GM12878 (cell line): ENCODE data around the gene ECHDC1. TPM values are rescaled to one million over a fixed set of nuclear protein-coding genes. Genes with fewer than 3 reads are reported as not detected.

Experiments used
- ATAC-seq: fragments of 200-7000 bp; cut with Tn5 transposase; 3 replicates; pipeline ENCODE4 v1.9.1; 2020; ENCODE audit warnings: mild to moderate bottlenecking, moderate library complexity
- BruUV-seq: library from RNA; stranded (reverse); fragments of 400-500 nt; replicated peaks from 2 replicates; lab custom pipeline; 2021; lab: Mats Ljungman, UMichigan
- CTCF ChIA-PET: fragments of 300-600 bp; sonication (Branson Sonifier 250); formaldehyde crosslinking; extraction: SDS; loops from one replicate; lab custom pipeline; 2021; ENCODE audit warnings: inconsistent platforms; lab: Yijun Ruan, JAX
- POLR2A ChIA-PET: fragments of 350-600 bp; formaldehyde crosslinking; extraction: SDS; loops from one replicate; lab custom pipeline; 2021; ENCODE audit warnings: inconsistent platforms; lab: Charles Lee
- RAD21 ChIA-PET: fragments of 300-600 bp; sonication (Branson Sonifier 250); formaldehyde crosslinking; loops from one replicate; lab custom pipeline; 2023; ENCODE audit warnings: antibody characterized with exemption; ENCODE audit not compliant: unreplicated experiment; lab: Charles Lee
- SMC1A ChIA-PET: fragments of 300-600 bp; sonication (Branson Sonifier 250); formaldehyde crosslinking; loops from one replicate; lab custom pipeline; 2023; ENCODE audit not compliant: unreplicated experiment, uncharacterized antibody; lab: Charles Lee
- DNase-seq: peaks from one replicate; pipeline ENCODE4 v3.0.0-alpha.2; 2011; ENCODE audit warnings: low read depth, low spot score
- FAIRE-seq: peaks from 3 replicates; lab custom pipeline; 2011; peaks lifted over from hg19 to GRCh38; lab: Jason Lieb, UNC
- H2AFZ ChIP-seq: 2 replicates; pipeline ENCODE4 v1.6.0; 2011; ENCODE audit warnings: low read depth, low read length, control low read depth; ENCODE audit not compliant: control insufficient read depth
- H3K27ac ChIP-seq: 2 replicates; pipeline ENCODE4 v1.5.1; 2011; ENCODE audit warnings: control low read depth; ENCODE audit not compliant: control insufficient read depth, insufficient read depth
- H3K27me3 ChIP-seq, 2 experiments: replicated peaks in 1 of 2; 2 replicates each; pipeline versions ENCODE4 v1.6.0 to v1.6.1; 2011; ENCODE audit warnings: low read length in 1 of 2; ENCODE audit not compliant: control insufficient read depth in 2 of 2, insufficient read depth in 2 of 2
- H3K36me3 ChIP-seq, 2 experiments: 2 replicates each; pipeline ENCODE4 v1.5.1; 2011; ENCODE audit warnings: low read length in 1 of 2; ENCODE audit not compliant: control insufficient read depth in 2 of 2, insufficient read depth in 2 of 2
- H3K4me1 ChIP-seq: 2 replicates; pipeline ENCODE4 v1.6.1; 2011; ENCODE audit warnings: mild to moderate bottlenecking, low read length, moderate library complexity, mixed read lengths; ENCODE audit not compliant: control insufficient read depth, insufficient read depth
- H3K4me2 ChIP-seq: 2 replicates; pipeline ENCODE4 v1.6.0; 2011; ENCODE audit warnings: control low read depth; ENCODE audit not compliant: control insufficient read depth, insufficient read depth
- H3K4me3 ChIP-seq: fragments of 200-600 bp; sonication (generic); 2 replicates; pipeline ENCODE4 v1.5.1; 2016
- H3K79me2 ChIP-seq: 2 replicates; pipeline ENCODE4 v1.6.0; 2011; ENCODE audit warnings: low read length; ENCODE audit not compliant: control insufficient read depth, insufficient read depth
- H3K9ac ChIP-seq: 2 replicates; pipeline ENCODE4 v1.8.0; 2011; ENCODE audit warnings: low read length, control low read depth, mixed read lengths; ENCODE audit not compliant: control insufficient read depth, insufficient read depth
- H3K9me3 ChIP-seq: replicated peaks from 3 replicates; pipeline ENCODE4 v1.5.1; 2011; ENCODE audit warnings: mild to moderate bottlenecking, low read length; ENCODE audit not compliant: control insufficient read depth, insufficient read depth
- H4K20me1 ChIP-seq: 2 replicates; pipeline ENCODE4 v1.6.0; 2011; ENCODE audit not compliant: control insufficient read depth, insufficient read depth
- CBX5 ChIP-seq: sonication (generic); IDR thresholded peaks from 2 replicates; pipeline ENCODE4 v1.6.1; 2016; ENCODE audit warnings: low read depth, moderate library complexity, mild to moderate bottlenecking, inconsistent platforms
- KLF5 ChIP-seq: fragments of 450-650 bp; IDR thresholded peaks from 2 replicates; pipeline ENCODE4 v1.6.1; 2014; ENCODE audit warnings: mild to moderate bottlenecking; ENCODE audit not compliant: partially characterized antibody
- MTA2 ChIP-seq: fragments of 450-650 bp; IDR thresholded peaks from 2 replicates; pipeline ENCODE4 v1.6.1; 2016; ENCODE audit warnings: low read depth, mild to moderate bottlenecking, moderate library complexity
- NBN ChIP-seq: fragments of 450-650 bp; IDR thresholded peaks from 2 replicates; pipeline ENCODE4 v1.6.1; 2016
- PML ChIP-seq: IDR thresholded peaks from 2 replicates; pipeline ENCODE4 v1.6.1; 2012; ENCODE audit warnings: low read length, inconsistent platforms
- RELA ChIP-seq: fragments of 450-650 bp; IDR thresholded peaks from 2 replicates; pipeline ENCODE4 v1.8.0; 2014; ENCODE audit warnings: borderline replicate concordance; ENCODE audit not compliant: partially characterized antibody
- SMARCA5 ChIP-seq: fragments of 450-650 bp; IDR thresholded peaks from 2 replicates; pipeline ENCODE4 v1.6.1; 2017; ENCODE audit warnings: mild to moderate bottlenecking
- SPI1 ChIP-seq: IDR thresholded peaks from 2 replicates; pipeline ENCODE4 v1.6.1; 2011; ENCODE audit warnings: low read depth, mild to moderate bottlenecking, low read length, moderate library complexity, borderline replicate concordance; ENCODE audit not compliant: insufficient read depth
- ZNF217 ChIP-seq: fragments of 450-650 bp; IDR thresholded peaks from 2 replicates; pipeline ENCODE4 v1.6.1; 2017; ENCODE audit warnings: antibody characterized with exemption, mild to moderate bottlenecking
- ZNF24 ChIP-seq: fragments of 450-650 bp; IDR thresholded peaks from 2 replicates; pipeline ENCODE4 v1.6.1; 2017; ENCODE audit warnings: antibody characterized with exemption, mild to moderate bottlenecking
- WGBS: methylation state at CpG from one replicate; pipeline ENCODE4 v1.1.6; 2016; ENCODE audit warnings: low lambda C conversion rate; ENCODE audit not compliant: insufficient replicate concordance, insufficient coverage; ENCODE audit errors: missing lambda C conversion rate; 5-methylcytosine and 5-hydroxymethylcytosine counted together
- in situ Hi-C: fragments of 300-500 bp; cut with MboI; formaldehyde crosslinking; loops from 9 replicates; pipeline ENCODE4 v1.14.3; 2018; ENCODE audit warnings: mixed read lengths
- intact Hi-C: fragments of 100-400 bp; cut with micrococcal nuclease; formaldehyde crosslinking; loops from one replicate; pipeline ENCODE4 v1.14.2; 2022; ENCODE audit not compliant: unreplicated experiment
- polyA plus RNA-seq, 11 experiments: library from polyadenylated mRNA; depleted of rRNA in 4 of 11; unstranded in 6 of 11; stranded (reverse) in 5 of 11; fragments of >200 nt; fragmentation: Nextera tagmentation in 4 of 11; fragmentation: Illumina TruSeq in 1 of 11; extraction: Ambion mirVana in 4 of 11; extraction: Trizol in 1 of 11; gene quantifications; 1 replicate in 1 of 11; 2 replicates in 10 of 11; pipeline versions ENCODE4 v1.2.1 to v1.2.3, GENCODE V29; 2011 to 2016; ENCODE audit warnings: inconsistent platforms in 2 of 11, missing spikeins in 2 of 11, low read depth in 1 of 11
- total RNA-seq, 4 experiments: library from RNA; depleted of rRNA in 3 of 4; stranded (reverse); fragments of >200 nt in 3 of 4; fragmentation: Illumina TruSeq in 1 of 4; extraction: Trizol in 1 of 4; gene quantifications; 2 replicates each; pipeline versions ENCODE4 v1.2.1 to v1.2.3, GENCODE V29; 2013 to 2021
- TF ChIP-seq, protein P1 (sequence below): fragments of 450-650 bp; IDR thresholded peaks from 2 replicates; pipeline ENCODE4 v1.6.1; 2017; ENCODE audit warnings: low read depth, mild to moderate bottlenecking, moderate library complexity
- TF ChIP-seq, protein P2 (sequence below): fragments of 150-350 bp; IDR thresholded peaks from 2 replicates; pipeline ENCODE4 v1.6.1; 2014; ENCODE audit warnings: mild to moderate bottlenecking, low read depth, low read length

The ECHDC1 gene
- total and polyA plus RNA-seq, 10 of the 15 experiments (the other 5 are each of a cell fraction or from before 2014, with no cell fraction given): 46.2 to 111 (median 70.7) TPM

GRCh38 chr6:127382413-127382812 lies 39.0 kb upstream of the ECHDC1 start:
- no peaks in the 10 kb centered on the region for H3K9me3 ChIP-seq
- no peak overlapping the region for H3K27ac ChIP-seq
- no peak overlapping the region for H3K4me3 ChIP-seq
- in situ Hi-C loops (no loop called here), intact Hi-C loops (no loop called here)
- H3K9ac ChIP-seq: no peak overlapping the region
- FAIRE-seq (no peak), ATAC-seq (peak; percentile 90), DNase-seq (no peak)
- no peaks in the 10 kb centered on the region for H4K20me1 ChIP-seq
- no peaks in the 10 kb centered on the region for H3K27me3 ChIP-seq
- no peaks in the 10 kb centered on the region for H3K4me1 ChIP-seq
- BruUV-seq: no TSS peak
- H3K36me3 ChIP-seq: no peaks in the 10 kb centered on the region
- H3K79me2 ChIP-seq: no peaks in the 10 kb centered on the region
- H3K4me2 ChIP-seq: no peak overlapping the region
- 48% methylated on average over 3 of the region's 3 CpGs for WGBS
- no peak overlapping the region for H2AFZ ChIP-seq
- RAD21 ChIA-PET: no interaction called here
- CTCF ChIA-PET: interaction anchor here (1.1 to 2.0 kb wide), 2 partner anchors 8 to 10 kb away, joined by 4 to 6 read pairs; no protein-coding TSS in a partner anchor
- TF ChIP-seq MTA2 (0 out of 2 replicates have a peak, but pooled peaks have one; percentile 18), SMARCA5 (peak; percentile 71; the same call in 1 of the 2 replicates), CBX5 (no peak), SPI1 (0 out of 2 replicates have a peak, but pooled peaks have one; percentile 7), NBN (peak; percentile 46; the same call in 1 of the 2 replicates), RELA (peak; percentile 22), ZNF24 (peak; percentile 70), PML (no peak), KLF5 (no peak), ZNF217 (peak; percentile 76)
- TF ChIP-seq, protein P1, sequence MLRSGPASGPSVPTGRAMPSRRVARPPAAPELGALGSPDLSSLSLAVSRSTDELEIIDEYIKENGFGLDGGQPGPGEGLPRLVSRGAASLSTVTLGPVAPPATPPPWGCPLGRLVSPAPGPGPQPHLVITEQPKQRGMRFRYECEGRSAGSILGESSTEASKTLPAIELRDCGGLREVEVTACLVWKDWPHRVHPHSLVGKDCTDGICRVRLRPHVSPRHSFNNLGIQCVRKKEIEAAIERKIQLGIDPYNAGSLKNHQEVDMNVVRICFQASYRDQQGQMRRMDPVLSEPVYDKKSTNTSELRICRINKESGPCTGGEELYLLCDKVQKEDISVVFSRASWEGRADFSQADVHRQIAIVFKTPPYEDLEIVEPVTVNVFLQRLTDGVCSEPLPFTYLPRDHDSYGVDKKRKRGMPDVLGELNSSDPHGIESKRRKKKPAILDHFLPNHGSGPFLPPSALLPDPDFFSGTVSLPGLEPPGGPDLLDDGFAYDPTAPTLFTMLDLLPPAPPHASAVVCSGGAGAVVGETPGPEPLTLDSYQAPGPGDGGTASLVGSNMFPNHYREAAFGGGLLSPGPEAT: peak; percentile 53; the same call in 1 of the 2 replicates
- TF ChIP-seq, protein P2, sequence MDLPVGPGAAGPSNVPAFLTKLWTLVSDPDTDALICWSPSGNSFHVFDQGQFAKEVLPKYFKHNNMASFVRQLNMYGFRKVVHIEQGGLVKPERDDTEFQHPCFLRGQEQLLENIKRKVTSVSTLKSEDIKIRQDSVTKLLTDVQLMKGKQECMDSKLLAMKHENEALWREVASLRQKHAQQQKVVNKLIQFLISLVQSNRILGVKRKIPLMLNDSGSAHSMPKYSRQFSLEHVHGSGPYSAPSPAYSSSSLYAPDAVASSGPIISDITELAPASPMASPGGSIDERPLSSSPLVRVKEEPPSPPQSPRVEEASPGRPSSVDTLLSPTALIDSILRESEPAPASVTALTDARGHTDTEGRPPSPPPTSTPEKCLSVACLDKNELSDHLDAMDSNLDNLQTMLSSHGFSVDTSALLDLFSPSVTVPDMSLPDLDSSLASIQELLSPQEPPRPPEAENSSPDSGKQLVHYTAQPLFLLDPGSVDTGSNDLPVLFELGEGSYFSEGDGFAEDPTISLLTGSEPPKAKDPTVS: no peak
- SMC1A ChIA-PET: no interaction called here
- POLR2A ChIA-PET: no interaction called here
